ENCODE measurements around the gene ZNF600.
"Not testable (repeated sequence)": the region's sequence is repeated elsewhere in the genome, so short reads cannot be mapped to it uniquely, and the experiment has no call there.

The ZNF600 gene

GRCh38 chr19:52741371-52741770, 45.2 kb downstream of the ZNF600 start:
- DNase-seq = not testable (repeated sequence)

GRCh38 chr19:52739576-52739975, 47.0 kb downstream of the ZNF600 start:
- no peak for DNase-seq

DNA sequence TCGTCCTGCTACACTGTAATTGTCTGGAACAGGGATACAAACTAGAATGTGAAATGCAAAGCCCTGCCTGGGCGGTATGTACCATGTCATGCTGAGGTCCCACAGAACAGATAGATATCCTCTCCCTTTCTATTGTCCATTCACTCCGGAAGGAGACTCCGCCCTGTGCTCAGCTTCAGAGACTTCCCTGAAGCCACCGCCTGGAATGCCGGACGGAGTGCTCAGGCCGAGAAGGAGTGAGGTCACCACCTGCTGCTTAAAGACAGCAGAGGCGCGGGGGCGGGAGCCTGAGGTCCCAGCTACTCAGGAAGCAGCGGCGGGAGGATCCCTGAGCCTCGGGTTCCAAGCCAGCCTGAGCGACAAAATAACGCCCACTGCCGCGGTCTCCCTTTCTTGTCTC, 50.9 kb downstream of the ZNF600 start:
- no peak for DNase-seq

- DNase-seq = peak; percentile 69
Observed at GRCh38 chr19:52734893-52735661, 51.5 kb downstream of the ZNF600 start, which contains the start of gene ZNF611. ZNF611 (minus strand) TSS chr19:52735044; CDS start chr19:52715894, 19,150 bp downstream.

GRCh38 chr19:52734331-52734892, 52.2 kb downstream of the ZNF600 start:
- no peak for DNase-seq

DNA sequence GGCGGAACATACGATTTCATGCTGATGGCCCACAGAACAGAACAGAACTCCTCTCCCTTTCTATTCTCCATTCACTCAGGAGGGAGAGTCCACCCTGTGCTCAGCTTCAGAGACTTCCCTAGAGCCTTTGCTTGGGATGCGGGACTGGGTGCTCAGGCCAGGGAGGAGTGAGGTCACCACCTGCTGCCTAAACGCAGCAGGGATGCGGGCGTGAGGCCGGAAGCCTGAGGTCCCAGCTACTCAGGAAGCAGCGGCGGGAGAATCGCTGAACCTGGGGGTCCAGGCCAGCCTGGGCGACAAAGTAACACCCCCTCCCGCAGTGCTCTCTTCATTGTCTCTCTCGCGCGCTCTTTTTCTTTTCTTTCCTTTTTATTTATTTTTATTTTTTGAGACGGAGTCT, 60.5 kb downstream of the ZNF600 start:
- not testable (repeated sequence) for DNase-seq

- no peak for DNase-seq
Observed at GRCh38 chr19:52725528-52725961, 61.0 kb downstream of the ZNF600 start.

DNA sequence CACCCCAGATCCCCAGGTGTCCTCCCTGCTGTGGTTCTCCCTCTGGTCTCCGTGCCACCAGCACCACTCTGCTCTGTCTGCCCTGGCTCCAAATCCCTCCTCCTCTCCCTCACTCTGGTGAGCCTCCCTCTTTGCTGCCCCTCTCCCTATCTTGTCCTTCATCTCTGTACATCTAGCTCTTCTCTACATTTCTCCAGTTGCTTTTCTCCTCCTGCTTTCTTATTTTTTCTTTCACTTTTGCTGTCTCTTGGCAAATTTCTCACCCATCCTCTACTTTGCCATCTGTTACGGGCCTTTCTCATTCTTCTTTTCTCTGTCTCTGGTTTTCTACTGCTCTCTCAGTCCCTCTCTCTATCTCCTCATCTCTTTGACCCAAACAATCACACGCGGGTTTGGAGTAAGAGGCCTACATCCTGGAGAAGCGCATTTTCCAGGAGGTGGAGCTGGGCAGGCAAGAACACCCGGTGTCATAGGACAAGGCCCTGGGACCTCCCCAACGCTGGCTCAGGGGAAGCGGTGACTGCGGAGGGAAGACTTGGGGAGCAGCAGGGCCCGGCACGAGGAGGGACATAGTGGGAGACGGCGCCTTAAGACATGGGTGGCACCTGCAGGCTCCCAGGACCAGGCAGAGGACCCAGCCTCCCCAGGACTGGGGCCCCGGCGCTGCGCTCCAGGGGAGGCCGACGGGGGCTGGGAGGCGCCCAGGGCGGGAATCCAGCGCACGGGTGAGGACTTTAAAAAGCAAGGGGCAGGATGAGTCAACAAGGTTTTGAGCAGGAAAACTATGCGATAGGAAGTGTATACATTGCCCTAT, 61.7 kb downstream of the ZNF600 start:
- DNase-seq = no peak

DNA sequence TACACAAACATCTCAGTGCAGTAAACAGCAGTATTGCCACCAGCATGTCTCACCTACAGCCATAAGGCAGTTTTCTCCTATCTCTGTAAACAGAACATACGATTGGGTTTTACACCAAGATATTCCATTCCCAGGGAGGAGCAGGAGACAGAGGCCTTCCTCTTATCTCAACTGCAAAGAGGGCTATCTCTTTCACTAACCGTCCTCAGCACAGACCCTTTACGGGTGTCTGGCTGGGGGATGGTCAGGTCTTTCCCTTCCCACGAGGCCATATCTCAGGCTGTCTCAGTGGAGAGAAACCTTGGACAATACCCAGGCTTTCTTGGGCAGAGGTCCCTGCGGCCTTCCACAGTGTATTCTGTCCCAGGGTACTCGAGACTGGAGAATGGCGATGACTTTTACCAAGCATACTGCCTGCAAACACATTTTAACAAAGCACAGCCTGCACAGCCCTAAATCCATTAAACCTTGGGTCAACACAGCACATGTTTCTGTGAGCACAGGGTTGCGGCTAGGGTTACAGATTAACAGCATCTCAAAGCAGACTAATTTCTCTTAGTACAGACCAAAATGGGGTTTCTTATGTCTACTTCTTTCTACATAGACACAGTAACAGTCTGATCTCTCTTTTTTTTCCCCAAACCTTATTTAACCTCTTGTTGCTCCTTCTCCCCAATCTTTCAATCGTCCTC, 62.5 kb downstream of the ZNF600 start:
- DNase-seq = not testable (repeated sequence)

DNA sequence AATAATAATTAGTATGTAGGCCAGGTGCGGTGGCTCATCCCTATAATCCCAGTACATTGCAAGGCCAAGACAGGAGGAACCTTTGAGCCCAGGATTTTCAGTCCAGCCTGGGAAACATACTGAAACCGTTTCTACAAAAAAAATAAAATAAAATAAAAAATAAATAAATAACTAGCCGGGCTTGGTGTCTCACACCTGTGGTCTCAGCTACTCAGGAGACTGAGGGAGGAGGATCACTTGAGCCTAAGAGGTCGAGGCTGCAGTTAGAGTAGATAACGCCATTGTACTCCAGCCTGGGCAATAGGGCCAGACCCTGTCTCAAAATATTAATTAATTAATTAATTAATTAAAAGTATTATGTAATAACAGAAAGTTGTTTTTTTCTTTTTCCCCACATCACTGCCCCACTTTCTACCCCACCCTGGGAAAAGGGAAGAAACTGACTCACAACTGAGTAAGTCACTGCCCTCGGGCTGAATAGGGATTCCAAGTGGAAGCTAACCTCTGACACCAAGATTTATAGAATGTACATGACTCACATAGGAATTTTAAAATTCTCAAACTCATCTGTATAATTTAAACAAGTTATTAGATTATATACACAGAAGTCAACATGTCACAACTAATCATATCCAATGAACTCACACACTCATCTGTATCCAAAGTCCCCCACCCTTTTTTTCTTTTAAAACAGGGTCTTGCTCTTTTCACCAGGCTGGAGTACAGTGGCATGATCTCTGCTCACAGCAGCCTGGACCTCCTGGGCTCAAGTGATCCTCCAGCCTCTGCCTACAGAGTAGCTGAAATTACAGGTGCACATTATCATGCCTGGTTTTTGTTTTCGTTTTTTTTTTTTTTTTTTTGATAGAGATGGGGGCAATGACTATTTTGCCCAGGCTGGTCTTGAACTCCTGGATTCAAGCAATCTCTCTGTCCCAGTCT, 64.3 kb downstream of the ZNF600 start:
- DNase-seq = no peak

- DNase-seq = not testable (repeated sequence)
Observed at GRCh38 chr19:52720541-52720940, 66.0 kb downstream of the ZNF600 start.

GRCh38 chr19:52716522-52716921, 70.1 kb downstream of the ZNF600 start:
- DNase-seq = no peak

DNA sequence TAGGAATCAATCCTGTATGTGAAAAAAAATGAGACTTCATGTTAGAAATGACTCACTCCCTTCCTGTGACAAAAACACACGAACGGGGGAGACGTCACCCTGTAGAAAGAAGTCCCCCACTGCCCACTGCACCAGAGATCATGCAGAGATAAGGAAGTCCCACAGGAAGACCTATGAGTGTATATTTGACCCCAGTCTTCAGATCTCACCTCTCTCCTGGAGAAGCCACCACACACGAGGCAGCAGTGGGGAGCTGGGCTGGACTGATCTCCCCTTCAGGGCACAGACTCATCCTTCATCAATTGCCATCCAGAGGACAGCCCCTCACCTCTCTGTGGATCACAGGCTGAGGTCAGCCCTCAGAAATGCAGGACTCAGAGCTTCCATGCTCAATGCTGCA, 70.7 kb downstream of the ZNF600 start:
- DNase-seq = not testable (repeated sequence)

DNA sequence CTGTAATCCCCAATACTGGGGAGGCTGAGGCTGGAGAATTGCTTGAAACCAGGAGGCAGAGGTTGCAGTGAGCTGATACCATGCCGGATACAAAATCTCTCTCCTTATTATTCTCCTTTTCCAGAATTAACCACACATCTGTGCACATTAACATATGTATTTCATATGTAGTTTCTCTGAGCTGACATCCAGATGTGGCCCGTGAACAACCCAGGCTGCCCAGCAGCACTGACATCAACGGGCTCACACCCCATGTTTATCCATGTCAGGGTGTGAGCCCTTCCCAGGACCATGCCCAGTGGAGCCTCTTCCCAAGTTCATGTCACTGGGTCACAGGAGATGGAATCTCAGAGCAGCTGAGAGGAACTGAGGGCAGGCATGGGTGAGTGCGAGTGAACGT, 71.3 kb downstream of the ZNF600 start:
- not testable (repeated sequence) for DNase-seq

All from DMS 273 treated with DMSO at 0.1 percent for 48 hours (cell line).